Measurements from ENCODE around the gene DBNDD1.

DNA sequence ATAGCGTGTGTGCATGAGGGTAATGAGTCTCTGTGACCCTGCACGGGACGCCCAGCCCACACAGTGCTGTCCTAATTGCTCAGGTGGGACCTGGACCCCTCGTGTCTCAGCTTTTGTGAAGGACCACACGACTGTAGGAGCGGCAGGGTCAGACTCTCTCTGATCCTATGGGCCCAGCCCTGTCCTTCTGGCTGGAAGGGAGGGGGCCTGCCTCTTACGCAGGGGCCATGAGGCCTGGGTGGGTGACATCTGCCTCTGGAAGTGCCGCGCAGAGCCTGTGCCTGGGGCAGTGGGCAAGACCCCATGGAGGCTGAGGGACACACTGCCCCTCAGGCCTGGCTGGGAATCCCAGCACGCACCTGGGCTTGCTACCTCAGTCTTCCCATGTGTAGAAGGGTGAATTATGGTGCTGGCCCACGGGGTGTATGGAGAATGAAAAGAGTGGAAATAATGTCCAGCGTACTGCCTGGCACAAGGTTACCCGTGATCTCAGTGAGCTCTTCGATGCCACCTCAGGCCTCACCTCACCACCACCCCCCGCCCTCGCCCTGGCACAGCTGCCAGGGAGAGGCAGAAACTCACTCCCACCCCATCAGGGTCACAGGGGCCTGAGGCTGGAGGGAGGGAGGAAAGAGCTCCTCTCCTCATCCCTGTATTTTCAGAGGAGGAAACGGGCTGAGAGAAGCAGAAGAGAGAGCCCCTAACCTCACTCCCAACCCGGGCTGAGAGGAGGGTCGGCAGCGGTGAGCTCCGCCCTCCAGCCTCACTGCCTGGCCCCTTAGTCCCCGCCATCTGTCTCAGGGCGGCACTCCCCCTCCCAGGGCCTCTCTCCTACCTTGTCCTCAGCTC, 27.1 kb upstream of the DBNDD1 start:
- no peak for TF ChIP-seq TAF1 (IDR thresholded peaks at IDR 0.05; ENCODE audit: low read depth, low read length)
- TF ChIP-seq POLR2A (IDR thresholded peaks at IDR 0.05; ENCODE audit: low read depth, low read length): no peak
- TF ChIP-seq POLR2AphosphoS5 (IDR thresholded peaks at IDR 0.05; ENCODE audit: low read depth, low read length): no peak
- no peak for TF ChIP-seq PAX5 (IDR thresholded peaks at IDR 0.05; ENCODE audit: insufficient read depth, low read length, severe bottlenecking)
- TF ChIP-seq SPI1 (IDR thresholded peaks at IDR 0.05; ENCODE audit: low read depth, low read length): no peak
- TF ChIP-seq POU2F2 (IDR thresholded peaks at IDR 0.05; ENCODE audit: low read depth, low read length): no peak
